Chondrocyte (in vitro differentiated cells): ENCODE data around the gene RGS3. TPM values are rescaled to one million over a fixed set of nuclear protein-coding genes. Genes with fewer than 3 reads are reported as not detected.
A peak's percentile ranks its signal among the peaks of the same experiment; 100 is the strongest.
"Not testable (repeated sequence)": the region's sequence is repeated elsewhere in the genome, so short reads cannot be mapped to it uniquely, and the experiment has no call there.

Experiments
- DNase-seq: peaks from one replicate; pipeline ENCODE4 v3.0.0; 2021; ENCODE audit warnings: mixed read lengths, low spot score
- H3K27ac Mint-ChIP-seq: one replicate; pipeline ENCODE4 v1.8.0; 2021; ENCODE audit warnings: mild to moderate bottlenecking, moderate library complexity, mixed read lengths; ENCODE audit not compliant: unreplicated experiment
- H3K27me3 Mint-ChIP-seq: 2 replicates; pipeline ENCODE4 v1.8.0; 2021; ENCODE audit warnings: low read depth, mixed read lengths
- H3K36me3 Mint-ChIP-seq: 2 replicates; pipeline ENCODE4 v1.8.0; 2021; ENCODE audit warnings: low read depth, mixed read lengths
- H3K4me1 Mint-ChIP-seq: 2 replicates; pipeline ENCODE4 v1.8.0; 2021; ENCODE audit warnings: low read depth, mild to moderate bottlenecking, mixed read lengths
- H3K4me3 Mint-ChIP-seq: one replicate; pipeline ENCODE4 v1.8.0; 2021; ENCODE audit warnings: mild to moderate bottlenecking, moderate library complexity, mixed read lengths; ENCODE audit not compliant: unreplicated experiment
- H3K9me3 Mint-ChIP-seq: 2 replicates; pipeline ENCODE4 v1.8.0; 2021; ENCODE audit warnings: low read depth, mixed read lengths
- CTCF ChIP-seq: fragments of 200-600 bp; sonication (generic); IDR thresholded peaks from 2 replicates; pipeline ENCODE4 v1.5.0; 2021; ENCODE audit warnings: antibody characterized with exemption, mild to moderate bottlenecking, moderate library complexity
- total RNA-seq: library from RNA; stranded (reverse); gene quantifications from 3 replicates; pipeline ENCODE4 v1.2.1, GENCODE V29; 2021

Gene RGS3
- total RNA-seq, 1 donor from 2014 or later, result 55.2 TPM

- H3K36me3 Mint-ChIP-seq, result no peaks in the 10 kb centered on the region
- peaks cover 2% of the 10 kb centered on the region for H3K9me3 Mint-ChIP-seq
- TF ChIP-seq CTCF, result no peak
- H3K4me3 Mint-ChIP-seq, result no peak overlapping the region
- peak; percentile 26 for DNase-seq
- H3K27me3 Mint-ChIP-seq, result no peaks in the 10 kb centered on the region
- peaks cover 38% of the 10 kb centered on the region for H3K4me1 Mint-ChIP-seq
- no peak overlapping the region for H3K27ac Mint-ChIP-seq
These were observed 175.4 kb downstream of the RGS3 start for GRCh38 chr9:113638897-113639296.

- H3K4me1 Mint-ChIP-seq, result peaks cover 32% of the 10 kb centered on the region
- H3K4me3 Mint-ChIP-seq, H3K36me3 Mint-ChIP-seq, H3K9me3 Mint-ChIP-seq, H3K27ac Mint-ChIP-seq, H3K27me3 Mint-ChIP-seq: not testable (repeated sequence)
- DNase-seq, result peak; percentile 19
These were observed 176.0 kb downstream of the RGS3 start for GRCh38 chr9:113639411-113639970.

- peaks cover 23% of the 10 kb centered on the region for H3K4me1 Mint-ChIP-seq
- TF ChIP-seq CTCF, result no peak
- no peaks in the 10 kb centered on the region for H3K36me3 Mint-ChIP-seq
- no peaks in the 10 kb centered on the region for H3K27me3 Mint-ChIP-seq
- peaks cover 2% of the 10 kb centered on the region for H3K9me3 Mint-ChIP-seq
- DNase-seq, result peak; percentile 24
- H3K4me3 Mint-ChIP-seq, result no peak overlapping the region
- H3K27ac Mint-ChIP-seq, result no peak overlapping the region
These were observed 176.9 kb downstream of the RGS3 start for GRCh38 chr9:113640418-113640817.

GRCh38 chr9:113641100-113641885, 177.8 kb downstream of the RGS3 start:
- Mint-ChIP-seq H3K36me3 (no peaks in the 10 kb centered on the region), H3K9me3 (peaks cover 2% of the 10 kb centered on the region), H3K4me1 (peaks cover 15% of the 10 kb centered on the region), H3K4me3 (no peak overlapping the region), H3K27ac (peak overlapping the region; percentile 29), H3K27me3 (no peaks in the 10 kb centered on the region)
- TF ChIP-seq CTCF, result no peak
- no peak for DNase-seq

- Mint-ChIP-seq H3K27me3 (no peaks in the 10 kb centered on the region), H3K4me1 (peaks cover 16% of the 10 kb centered on the region), H3K27ac (no peak overlapping the region), H3K4me3 (no peak overlapping the region), H3K9me3 (peaks cover 2% of the 10 kb centered on the region), H3K36me3 (no peaks in the 10 kb centered on the region)
- no peak for TF ChIP-seq CTCF
- DNase-seq, result no peak
These were observed 180.8 kb downstream of the RGS3 start for GRCh38 chr9:113644321-113644720.
